GM21390 (cell line): Measurements from ENCODE around the gene PGBD1.
A peak's percentile ranks its signal among the peaks of the same experiment; 100 is the strongest.

Experiments
- ATAC-seq: cut with Tn5 transposase; IDR thresholded peaks from one replicate; pipeline ENCODE4 v1.9.1; 2021; ENCODE audit not compliant: unreplicated experiment

PGBD1 gene, protein sequence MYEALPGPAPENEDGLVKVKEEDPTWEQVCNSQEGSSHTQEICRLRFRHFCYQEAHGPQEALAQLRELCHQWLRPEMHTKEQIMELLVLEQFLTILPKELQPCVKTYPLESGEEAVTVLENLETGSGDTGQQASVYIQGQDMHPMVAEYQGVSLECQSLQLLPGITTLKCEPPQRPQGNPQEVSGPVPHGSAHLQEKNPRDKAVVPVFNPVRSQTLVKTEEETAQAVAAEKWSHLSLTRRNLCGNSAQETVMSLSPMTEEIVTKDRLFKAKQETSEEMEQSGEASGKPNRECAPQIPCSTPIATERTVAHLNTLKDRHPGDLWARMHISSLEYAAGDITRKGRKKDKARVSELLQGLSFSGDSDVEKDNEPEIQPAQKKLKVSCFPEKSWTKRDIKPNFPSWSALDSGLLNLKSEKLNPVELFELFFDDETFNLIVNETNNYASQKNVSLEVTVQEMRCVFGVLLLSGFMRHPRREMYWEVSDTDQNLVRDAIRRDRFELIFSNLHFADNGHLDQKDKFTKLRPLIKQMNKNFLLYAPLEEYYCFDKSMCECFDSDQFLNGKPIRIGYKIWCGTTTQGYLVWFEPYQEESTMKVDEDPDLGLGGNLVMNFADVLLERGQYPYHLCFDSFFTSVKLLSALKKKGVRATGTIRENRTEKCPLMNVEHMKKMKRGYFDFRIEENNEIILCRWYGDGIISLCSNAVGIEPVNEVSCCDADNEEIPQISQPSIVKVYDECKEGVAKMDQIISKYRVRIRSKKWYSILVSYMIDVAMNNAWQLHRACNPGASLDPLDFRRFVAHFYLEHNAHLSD

DNA sequence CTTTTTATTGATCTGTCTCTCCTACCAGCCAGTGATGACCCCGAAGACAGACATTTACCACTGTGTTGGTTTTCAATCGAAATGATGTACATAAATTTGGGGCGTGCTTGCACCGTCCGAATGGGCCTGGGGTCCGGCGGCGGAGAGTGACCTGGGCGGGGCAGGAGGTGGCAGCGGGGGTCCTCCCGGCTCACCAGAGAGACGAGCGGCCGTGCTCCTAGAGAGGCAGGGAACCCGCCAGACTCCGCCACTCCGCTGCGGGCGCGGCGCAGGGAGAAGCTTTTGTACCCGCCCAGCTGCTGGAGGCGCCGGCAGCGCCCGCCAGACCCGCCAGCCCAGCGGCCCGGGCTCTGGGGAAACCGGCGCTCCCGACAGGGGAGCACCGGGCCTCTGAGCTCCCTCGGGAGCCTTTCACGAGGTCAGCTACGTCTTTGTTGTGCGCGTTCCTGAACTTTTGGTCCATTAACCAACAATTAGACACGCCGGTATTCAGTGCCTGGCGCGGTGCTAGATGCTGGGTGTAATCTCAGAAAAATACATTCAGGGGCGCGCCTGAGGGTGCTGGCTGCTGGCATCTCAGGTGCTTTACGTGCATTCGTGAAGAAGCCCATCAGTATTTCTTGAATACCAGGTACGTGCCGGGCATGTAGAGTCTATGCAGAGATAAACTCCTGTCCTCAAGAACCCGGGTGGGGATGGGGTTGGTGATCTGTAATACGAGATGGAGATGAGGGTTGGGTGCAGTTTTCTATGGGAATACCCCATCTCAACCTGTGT, at the start of gene PGBD1:
Gene PGBD1 (plus strand): TSS at position 285 of the 777 bp plus-strand sequence. CDS start 2,242 bp downstream, outside the sequence.
- ATAC-seq: peak; percentile 82

GRCh38 chr6:28232785-28233184, 48.6 kb upstream of the PGBD1 start:
- no peak for ATAC-seq

DNA sequence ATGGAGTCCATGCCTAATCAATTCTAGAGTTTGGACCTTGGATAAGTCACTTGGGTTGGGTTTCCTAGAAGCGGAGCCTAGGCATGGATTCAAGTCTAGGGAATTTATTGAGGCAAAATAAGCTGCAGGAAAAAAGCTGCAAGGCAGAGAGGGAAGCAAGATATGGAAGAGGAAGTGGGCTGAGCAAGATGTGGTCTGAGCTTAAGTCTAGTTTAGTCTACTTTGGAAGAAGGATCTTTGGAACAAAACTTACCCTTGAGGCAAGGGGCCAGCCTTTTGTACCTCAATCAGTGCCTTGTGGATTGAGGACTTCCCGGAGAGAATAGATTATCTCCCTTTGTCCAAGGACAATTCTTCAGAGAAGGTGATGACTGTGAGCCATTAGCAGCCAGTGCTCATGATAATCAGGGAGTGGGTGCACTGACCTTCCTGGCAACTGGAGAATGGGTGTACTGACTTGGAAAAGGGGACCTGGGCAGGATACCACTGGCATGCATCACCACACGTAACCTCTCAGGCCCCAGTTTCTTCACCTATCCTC, 45.4 kb upstream of the PGBD1 start:
- ATAC-seq: no peak

- no peak for ATAC-seq
Observed at GRCh38 chr6:28239636-28240035, 41.7 kb upstream of the PGBD1 start.

DNA sequence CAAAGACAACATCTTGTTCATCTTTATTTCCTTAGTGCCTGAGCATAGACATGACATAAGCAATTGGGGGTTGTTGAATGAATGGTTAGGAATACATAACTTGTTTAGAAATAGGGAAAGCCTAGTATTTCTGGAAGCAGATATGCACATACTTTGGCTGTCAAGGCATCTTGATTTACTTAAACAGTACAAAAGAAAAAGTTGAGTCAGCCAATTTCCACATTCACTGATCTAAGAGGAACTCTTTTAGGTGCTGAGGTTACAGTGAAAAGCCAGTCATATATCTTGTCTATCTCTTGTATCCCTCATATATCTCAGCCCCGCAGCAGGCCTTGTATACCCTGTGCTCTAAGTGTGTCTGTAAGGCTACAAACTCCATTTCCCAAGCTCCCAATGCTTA, 40.9 kb upstream of the PGBD1 start:
- no peak for ATAC-seq

- ATAC-seq: no peak
Observed at GRCh38 chr6:28243946-28244345, 37.4 kb upstream of the PGBD1 start.

GRCh38 chr6:28245206-28245941, 36.0 kb upstream of the PGBD1 start:
- ATAC-seq: no peak

DNA sequence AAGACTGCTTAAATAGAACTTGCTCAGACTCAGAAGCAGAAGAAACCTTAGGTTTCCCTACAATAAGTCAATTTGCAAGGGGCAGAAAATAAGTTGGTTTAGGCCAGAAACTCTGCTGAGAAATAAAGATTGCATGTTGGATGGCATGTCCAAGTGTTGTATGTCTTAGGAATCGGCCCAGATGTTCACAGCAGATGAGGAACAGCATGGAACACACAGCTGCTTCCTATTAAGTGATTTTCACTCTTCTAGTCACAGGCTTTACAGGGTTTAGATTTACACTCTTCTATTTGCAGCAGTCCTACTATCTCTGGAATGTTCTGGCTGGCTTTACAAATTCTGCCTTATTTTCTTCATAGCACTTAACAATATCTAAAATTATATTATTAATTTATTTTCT, 32.5 kb upstream of the PGBD1 start:
- no peak for ATAC-seq

DNA sequence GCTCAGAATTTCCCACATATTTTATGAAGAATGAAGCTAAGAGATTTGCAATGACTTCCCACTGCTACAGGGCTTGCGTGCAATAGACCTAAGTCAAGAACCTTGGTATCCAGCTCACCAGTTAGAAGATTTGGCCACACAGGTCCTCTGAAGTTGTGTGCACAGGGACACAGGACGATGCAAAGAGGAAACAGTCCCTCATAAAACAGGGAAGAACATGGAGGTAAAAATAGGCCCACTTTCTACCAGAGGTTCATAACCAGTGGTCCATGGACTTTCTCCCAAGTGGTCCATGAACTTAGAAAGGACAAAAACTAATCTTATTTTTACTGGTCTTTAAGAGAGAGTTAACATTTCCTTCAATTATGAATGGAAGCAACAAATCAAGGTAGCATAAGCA, 30.6 kb upstream of the PGBD1 start:
- no peak for ATAC-seq

- ATAC-seq: peak; percentile 45
Observed at GRCh38 chr6:28251661-28252008, 29.7 kb upstream of the PGBD1 start.

DNA sequence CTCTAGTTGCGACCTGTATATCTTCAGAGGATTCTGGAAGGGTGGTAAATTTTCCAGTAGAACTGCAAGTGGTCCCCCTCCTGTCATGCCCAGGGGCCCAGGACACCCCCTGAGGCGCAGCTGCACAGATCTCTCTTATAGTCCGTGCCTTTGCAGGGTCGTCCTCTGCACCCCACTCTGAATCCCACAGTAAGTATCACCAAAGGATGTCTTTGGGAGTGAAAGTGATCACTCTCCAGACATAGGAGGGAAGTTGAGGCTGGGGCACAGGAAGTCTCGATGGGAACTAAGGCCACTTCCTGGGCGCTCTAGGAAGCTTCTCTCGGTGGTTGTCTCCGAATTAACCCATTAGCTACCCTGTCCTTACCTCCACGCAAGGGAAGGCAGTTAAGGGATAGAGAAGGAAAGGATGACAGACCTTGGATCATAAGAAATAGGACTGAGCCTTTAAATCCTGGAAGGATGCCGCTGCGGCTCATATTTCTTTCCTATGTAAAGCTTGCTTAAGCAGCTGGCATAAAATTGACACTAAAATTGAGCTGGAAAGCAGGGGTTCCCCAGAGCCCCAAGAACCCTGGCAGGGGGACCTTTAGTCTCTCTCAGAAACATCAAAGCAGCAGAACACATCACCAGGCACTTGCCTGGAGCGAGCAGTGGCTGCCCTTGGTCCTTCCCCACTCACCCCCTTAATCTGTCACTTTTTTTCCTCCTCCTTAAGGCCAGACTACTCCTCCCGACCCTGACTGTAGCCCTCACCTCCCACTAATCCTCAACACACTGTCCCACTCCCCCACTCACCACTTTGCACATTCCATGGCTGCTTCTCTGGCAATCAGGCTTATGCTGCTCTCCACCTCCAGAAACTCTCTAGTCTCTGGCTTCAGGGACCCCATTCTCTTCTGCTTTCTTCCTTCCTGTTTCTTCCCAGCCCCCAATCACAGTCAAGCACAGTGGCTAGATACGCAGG, 29.1 kb upstream of the PGBD1 start, which contains the start of gene ZKSCAN4:
Gene ZKSCAN4 (minus strand): TSS at position 261 of the 967 bp plus-strand sequence. CDS start 289 bp downstream, outside the sequence.
- peak; percentile 73 for ATAC-seq

GRCh38 chr6:28254121-28254519, 27.3 kb upstream of the PGBD1 start:
- no peak for ATAC-seq

- ATAC-seq: no peak
Observed at GRCh38 chr6:28257042-28257441, 24.3 kb upstream of the PGBD1 start.

- ATAC-seq: no peak
Observed at GRCh38 chr6:28258877-28259777, 22.2 kb upstream of the PGBD1 start, which contains the start of gene NKAPL. Gene NKAPL (plus strand): TSS chr6:28259297. CDS start chr6:28259372, 75 bp downstream.

GRCh38 chr6:28263922-28264321, 17.4 kb upstream of the PGBD1 start:
- ATAC-seq: no peak

GRCh38 chr6:28264834-28265401, 16.5 kb upstream of the PGBD1 start:
- ATAC-seq: no peak

DNA sequence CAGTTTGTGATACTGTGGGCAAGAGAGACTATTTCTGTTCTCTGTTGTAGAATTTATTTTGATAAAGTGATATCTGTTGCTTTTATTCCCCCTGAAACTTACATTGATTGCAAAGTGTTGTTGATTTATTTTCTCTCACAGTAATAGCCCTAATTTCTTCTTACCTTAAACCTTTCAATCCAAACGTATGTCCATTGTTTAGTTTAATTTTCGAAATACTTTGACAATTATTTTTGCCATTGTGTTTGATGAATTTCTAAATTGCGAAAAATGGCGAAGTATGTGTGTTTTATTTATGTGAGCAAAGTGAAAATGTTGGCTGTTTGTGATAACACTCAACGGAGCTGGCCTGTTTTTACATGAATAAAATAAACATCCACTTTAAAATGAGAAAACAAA, 14.8 kb upstream of the PGBD1 start:
- ATAC-seq: no peak
